ENCODE results near the gene CSRNP3. TPM values are rescaled to one million over a fixed set of nuclear protein-coding genes. Genes with fewer than 3 reads are reported as not detected.

Gene CSRNP3
- total and polyA plus RNA-seq, 10 of the 15 experiments (the other 5 are each of a cell fraction or from before 2014, with no cell fraction given) = 0.03 to 5.2 (median 0.11) TPM; not detected in 1

GRCh38 chr2:165454905-165455304, 14.6 kb upstream of the CSRNP3 start:
- TF ChIP-seq ATF7 (IDR thresholded peaks at IDR 0.05; ENCODE audit: low read depth) (no peak), NR2C1 (IDR thresholded peaks at IDR 0.05) (no peak), PBX3 (IDR thresholded peaks at IDR 0.05; ENCODE audit: insufficient replicate concordance, low read depth, low read length) (no peak), STAT1 (conservative IDR thresholded peaks at IDR 0.05) (no peak), SREBF2 (IDR thresholded peaks at IDR 0.05; ENCODE audit: low read length) (no peak), KDM1A (IDR thresholded peaks at IDR 0.05; ENCODE audit: borderline replicate concordance) (no peak), SMAD5 (IDR thresholded peaks at IDR 0.05; ENCODE audit: low read depth) (no peak), BRCA1 (IDR thresholded peaks at IDR 0.05; ENCODE audit: low read depth, low read length) (no peak), NFXL1 (IDR thresholded peaks at IDR 0.05; ENCODE audit: borderline replicate concordance) (no peak), GATAD2B (conservative IDR thresholded peaks at IDR 0.05; ENCODE audit: low read depth) (no peak), ETV6 (conservative IDR thresholded peaks at IDR 0.05 in 1 of 2, IDR thresholded peaks at IDR 0.05 in 1 of 2; ENCODE audit: borderline replicate concordance in 1 of 2, low read depth in 1 of 2) (no peak)
- TF ChIP-seq, protein P1, sequence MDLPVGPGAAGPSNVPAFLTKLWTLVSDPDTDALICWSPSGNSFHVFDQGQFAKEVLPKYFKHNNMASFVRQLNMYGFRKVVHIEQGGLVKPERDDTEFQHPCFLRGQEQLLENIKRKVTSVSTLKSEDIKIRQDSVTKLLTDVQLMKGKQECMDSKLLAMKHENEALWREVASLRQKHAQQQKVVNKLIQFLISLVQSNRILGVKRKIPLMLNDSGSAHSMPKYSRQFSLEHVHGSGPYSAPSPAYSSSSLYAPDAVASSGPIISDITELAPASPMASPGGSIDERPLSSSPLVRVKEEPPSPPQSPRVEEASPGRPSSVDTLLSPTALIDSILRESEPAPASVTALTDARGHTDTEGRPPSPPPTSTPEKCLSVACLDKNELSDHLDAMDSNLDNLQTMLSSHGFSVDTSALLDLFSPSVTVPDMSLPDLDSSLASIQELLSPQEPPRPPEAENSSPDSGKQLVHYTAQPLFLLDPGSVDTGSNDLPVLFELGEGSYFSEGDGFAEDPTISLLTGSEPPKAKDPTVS (IDR thresholded peaks at IDR 0.05; ENCODE audit: low read depth, low read length) = no peak
- TF ChIP-seq, protein P2, sequence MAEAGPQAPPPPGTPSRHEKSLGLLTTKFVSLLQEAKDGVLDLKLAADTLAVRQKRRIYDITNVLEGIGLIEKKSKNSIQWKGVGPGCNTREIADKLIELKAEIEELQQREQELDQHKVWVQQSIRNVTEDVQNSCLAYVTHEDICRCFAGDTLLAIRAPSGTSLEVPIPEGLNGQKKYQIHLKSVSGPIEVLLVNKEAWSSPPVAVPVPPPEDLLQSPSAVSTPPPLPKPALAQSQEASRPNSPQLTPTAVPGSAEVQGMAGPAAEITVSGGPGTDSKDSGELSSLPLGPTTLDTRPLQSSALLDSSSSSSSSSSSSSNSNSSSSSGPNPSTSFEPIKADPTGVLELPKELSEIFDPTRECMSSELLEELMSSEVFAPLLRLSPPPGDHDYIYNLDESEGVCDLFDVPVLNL (IDR thresholded peaks at IDR 0.05; ENCODE audit: low read depth, low read length) = no peak
- TF ChIP-seq, protein P3, sequence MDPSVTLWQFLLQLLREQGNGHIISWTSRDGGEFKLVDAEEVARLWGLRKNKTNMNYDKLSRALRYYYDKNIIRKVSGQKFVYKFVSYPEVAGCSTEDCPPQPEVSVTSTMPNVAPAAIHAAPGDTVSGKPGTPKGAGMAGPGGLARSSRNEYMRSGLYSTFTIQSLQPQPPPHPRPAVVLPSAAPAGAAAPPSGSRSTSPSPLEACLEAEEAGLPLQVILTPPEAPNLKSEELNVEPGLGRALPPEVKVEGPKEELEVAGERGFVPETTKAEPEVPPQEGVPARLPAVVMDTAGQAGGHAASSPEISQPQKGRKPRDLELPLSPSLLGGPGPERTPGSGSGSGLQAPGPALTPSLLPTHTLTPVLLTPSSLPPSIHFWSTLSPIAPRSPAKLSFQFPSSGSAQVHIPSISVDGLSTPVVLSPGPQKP (IDR thresholded peaks at IDR 0.05; ENCODE audit: low read depth, low read length) = no peak
- TF ChIP-seq, protein P4, sequence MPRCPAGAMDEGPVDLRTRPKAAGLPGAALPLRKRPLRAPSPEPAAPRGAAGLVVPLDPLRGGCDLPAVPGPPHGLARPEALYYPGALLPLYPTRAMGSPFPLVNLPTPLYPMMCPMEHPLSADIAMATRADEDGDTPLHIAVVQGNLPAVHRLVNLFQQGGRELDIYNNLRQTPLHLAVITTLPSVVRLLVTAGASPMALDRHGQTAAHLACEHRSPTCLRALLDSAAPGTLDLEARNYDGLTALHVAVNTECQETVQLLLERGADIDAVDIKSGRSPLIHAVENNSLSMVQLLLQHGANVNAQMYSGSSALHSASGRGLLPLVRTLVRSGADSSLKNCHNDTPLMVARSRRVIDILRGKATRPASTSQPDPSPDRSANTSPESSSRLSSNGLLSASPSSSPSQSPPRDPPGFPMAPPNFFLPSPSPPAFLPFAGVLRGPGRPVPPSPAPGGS (IDR thresholded peaks at IDR 0.05; ENCODE audit: borderline replicate concordance, insufficient read depth, low read depth, low read length, poor library complexity, severe bottlenecking) = no peak
- TF ChIP-seq, protein P5, sequence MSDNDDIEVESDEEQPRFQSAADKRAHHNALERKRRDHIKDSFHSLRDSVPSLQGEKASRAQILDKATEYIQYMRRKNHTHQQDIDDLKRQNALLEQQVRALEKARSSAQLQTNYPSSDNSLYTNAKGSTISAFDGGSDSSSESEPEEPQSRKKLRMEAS (IDR thresholded peaks at IDR 0.05; ENCODE audit: low read depth, low read length) = no peak
- CTCF ChIA-PET = interaction anchor here (0.7 to 5.7 kb wide), 4 partner anchors 10 to 288 kb away, joined by 3 to 56 read pairs (median 4); no protein-coding TSS in a partner anchor
- in situ Hi-C loops (cut with MboI) = no loop called here

More at GRCh38 chr2:165454905-165455304, 14.6 kb upstream of the CSRNP3 start:
- H3K36me3 ChIP-seq (ENCODE audit: control insufficient read depth in 2 of 2, insufficient read depth in 2 of 2, low read length in 1 of 2) = no peaks in the 10 kb centered on the region
- WGBS (ENCODE audit: insufficient coverage, insufficient replicate concordance, low lambda C conversion rate, missing lambda C conversion rate) = 87% methylated on average over 1 of the region's 1 CpG
- no peaks in the 10 kb centered on the region for H3K79me2 ChIP-seq (ENCODE audit: control insufficient read depth, insufficient read depth, low read length)
- no peaks in the 10 kb centered on the region for H4K20me1 ChIP-seq (ENCODE audit: control insufficient read depth, insufficient read depth)
- BruUV-seq (replicated peaks) = no TSS peak
- POLR2A ChIA-PET = interaction anchor here (1.3 kb wide), 1 partner anchor 12 kb away, joined by 3 read pairs; no protein-coding TSS in a partner anchor
- no peak overlapping the region for H3K4me3 ChIP-seq
- intact Hi-C loops (cut with micrococcal nuclease; ENCODE audit: unreplicated experiment) = no loop called here
- no peak overlapping the region for H3K4me2 ChIP-seq (ENCODE audit: control insufficient read depth, insufficient read depth)
- RAD21 ChIA-PET (ENCODE audit: unreplicated experiment) = interaction anchor here (0.5 to 2.1 kb wide), 6 partner anchors 10 to 144 kb away, joined by 3 to 5 read pairs (median 4); no protein-coding TSS in a partner anchor
- DNase-seq (ENCODE audit: low read depth, low spot score) (no peak), FAIRE-seq (no peak), ATAC-seq (no peak)
- H3K27ac ChIP-seq (ENCODE audit: control insufficient read depth, insufficient read depth) = no peak overlapping the region
- SMC1A ChIA-PET (ENCODE audit: uncharacterized antibody, unreplicated experiment) = interaction anchor here (1.1 to 10.0 kb wide), 10 partner anchors 10 to 420 kb away, joined by 3 to 107 read pairs (median 7); partner anchors contain the start of gene CSRNP3
- no peak overlapping the region for H3K9ac ChIP-seq (ENCODE audit: control insufficient read depth, insufficient read depth, low read length)
- H2AFZ ChIP-seq (ENCODE audit: control insufficient read depth, low read depth, low read length) = no peak overlapping the region
- no peaks in the 10 kb centered on the region for H3K27me3 ChIP-seq (replicated peaks in 1 of 2; ENCODE audit: control insufficient read depth in 2 of 2, insufficient read depth in 2 of 2, low read length in 1 of 2)
- H3K4me1 ChIP-seq (ENCODE audit: control insufficient read depth, insufficient read depth, low read length) = no peaks in the 10 kb centered on the region
- H3K9me3 ChIP-seq (replicated peaks; ENCODE audit: control insufficient read depth, insufficient read depth, low read length) = no peaks in the 10 kb centered on the region

Measured in GM12878 (cell line).